A673 (cell line): ENCODE data around the gene PTH1R. TPM values are rescaled to one million over a fixed set of nuclear protein-coding genes. Genes with fewer than 3 reads are reported as not detected.

Experiments
- BruUV-seq: library from RNA; stranded (reverse); fragments of 400-500 nt; replicated peaks from 2 replicates; lab custom pipeline; 2021; lab: Mats Ljungman, UMichigan
- CTCF ChIA-PET: fragments of 300-600 bp; sonication (Branson Sonifier 250); formaldehyde crosslinking; loops from one replicate; lab custom pipeline; 2022; ENCODE audit warnings: antibody characterized with exemption; lab: Charles Lee
- POLR2A ChIA-PET: fragments of 300-600 bp; sonication (Branson Sonifier 250); formaldehyde crosslinking; loops from one replicate; lab custom pipeline; 2022; ENCODE audit warnings: antibody characterized with exemption; ENCODE audit not compliant: low non-redundant PET; lab: Charles Lee
- DNase-seq: peaks from one replicate; pipeline ENCODE4 v3.0.0-alpha.2; 2015; ENCODE audit warnings: low spot score
- H3K27ac ChIP-seq: fragments of 200-600 bp; sonication (generic); 2 replicates; pipeline ENCODE4 v1.5.1; 2016; ENCODE audit warnings: mixed run types, low read depth, mild to moderate bottlenecking, mixed read lengths, antibody characterized with exemption, low read length; ENCODE audit not compliant: poor library complexity, severe bottlenecking
- H3K27me3 ChIP-seq: fragments of 200-600 bp; sonication (generic); replicated peaks from 2 replicates; pipeline ENCODE4 v1.6.1; 2017; ENCODE audit warnings: mixed run types, low read depth, mild to moderate bottlenecking, mixed read lengths, antibody characterized with exemption, low read length; ENCODE audit not compliant: insufficient read depth, poor library complexity
- H3K36me3 ChIP-seq: fragments of 200-600 bp; sonication (generic); 2 replicates; pipeline ENCODE4 v1.6.1; 2016; ENCODE audit warnings: mixed run types, mild to moderate bottlenecking, mixed read lengths, antibody characterized with exemption, low read length; ENCODE audit not compliant: insufficient read depth, poor library complexity, severe bottlenecking
- H3K4me1 ChIP-seq: fragments of 200-600 bp; sonication (generic); 2 replicates; pipeline ENCODE4 v1.6.1; 2017; ENCODE audit warnings: mixed run types, mild to moderate bottlenecking, mixed read lengths, antibody characterized with exemption, low read length; ENCODE audit not compliant: insufficient read depth, poor library complexity, severe bottlenecking
- H3K4me3 ChIP-seq: fragments of 200-600 bp; sonication (generic); 2 replicates; pipeline ENCODE4 v1.5.1; 2016; ENCODE audit warnings: low read depth, mixed run types, mild to moderate bottlenecking, mixed read lengths, low read length; ENCODE audit not compliant: poor library complexity, severe bottlenecking
- H3K9me3 ChIP-seq: fragments of 200-600 bp; sonication (generic); 2 replicates; pipeline ENCODE4 v1.6.1; 2016; ENCODE audit warnings: mixed run types, low read depth, mild to moderate bottlenecking, mixed read lengths, antibody characterized with exemption, low read length; ENCODE audit not compliant: poor library complexity, severe bottlenecking
- CTCF ChIP-seq: fragments of 300-800, 200-600 bp; sonication (generic); conservative IDR thresholded peaks from 2 replicates; pipeline ENCODE4 v1.5.1; 2017; ENCODE audit warnings: low read depth, mild to moderate bottlenecking, antibody characterized with exemption, low read length, moderate library complexity, mixed read lengths
- EZH2 ChIP-seq: fragments of 200-600 bp; sonication (generic); IDR thresholded peaks from 2 replicates; pipeline ENCODE4 v1.6.1; 2017; ENCODE audit warnings: borderline replicate concordance, low read depth, mild to moderate bottlenecking, mixed read lengths, antibody characterized with exemption, low read length; ENCODE audit not compliant: poor library complexity, severe bottlenecking
- intact Hi-C: fragments of 100-400 bp; cut with micrococcal nuclease; formaldehyde crosslinking; loops from one replicate; pipeline ENCODE4 v1.10.0; 2022; ENCODE audit not compliant: unreplicated experiment
- total RNA-seq: library from RNA; stranded (reverse); gene quantifications from 2 replicates; pipeline ENCODE4 v1.2.3, GENCODE V29; 2021

Gene PTH1R
- total RNA-seq, 1 experiment from 2014 or later = 1.2 TPM

GRCh38 chr3:46845397-46845859 is 32.1 kb upstream of the PTH1R start:
- H3K27ac ChIP-seq = no peak overlapping the region

GRCh38 chr3:46845860-46846623 is 31.5 kb upstream of the PTH1R start:
- DNase-seq = peak; percentile 68
- Histone ChIP-seq H3K4me3 (peak overlapping the region; percentile 31), H3K36me3 (no peaks in the 10 kb centered on the region), H3K9me3 (no peaks in the 10 kb centered on the region), H3K27me3 (no peaks in the 10 kb centered on the region), H3K27ac (no peak overlapping the region), H3K4me1 (no peaks in the 10 kb centered on the region)
- ChIA-PET CTCF (no interaction called here), POLR2A (no interaction called here)
- TF ChIP-seq CTCF = peak; percentile 34
- TF ChIP-seq EZH2 = no peak
- no TSS peak for BruUV-seq
- intact Hi-C loops = no loop called here

More at GRCh38 chr3:46845397-46845859, 32.1 kb upstream of the PTH1R start:
- Histone ChIP-seq H3K4me1 (no peaks in the 10 kb centered on the region), H3K4me3 (peak overlapping the region; percentile 31), H3K36me3 (no peaks in the 10 kb centered on the region), H3K9me3 (no peaks in the 10 kb centered on the region), H3K27me3 (no peaks in the 10 kb centered on the region)
- no peak for TF ChIP-seq CTCF
- TF ChIP-seq EZH2 = no peak
- peak; percentile 3 for DNase-seq
- BruUV-seq = no TSS peak
- ChIA-PET CTCF (no interaction called here), POLR2A (no interaction called here)
- intact Hi-C loops = no loop called here

GRCh38 chr3:46846624-46847542 is 30.6 kb upstream of the PTH1R start:
- H3K4me1 ChIP-seq = no peaks in the 10 kb centered on the region
- no peak for TF ChIP-seq CTCF
- no peak for TF ChIP-seq EZH2
- intact Hi-C loops = no loop called here
- no peak for DNase-seq
- no peak overlapping the region for H3K4me3 ChIP-seq
- no peaks in the 10 kb centered on the region for H3K9me3 ChIP-seq
- CTCF ChIA-PET = no interaction called here
- H3K27me3 ChIP-seq = no peaks in the 10 kb centered on the region
- no TSS peak for BruUV-seq
- H3K27ac ChIP-seq = no peak overlapping the region
- H3K36me3 ChIP-seq = no peaks in the 10 kb centered on the region
- POLR2A ChIA-PET = no interaction called here
